Cerebellar cortex (tissue), 1 donor: Measurements from ENCODE around the gene KCNMA1.
A peak's percentile ranks its signal among the peaks of the same experiment; 100 is the strongest.

Experiments
- DNase-seq: peaks from one replicate; pipeline ENCODE4 v3.0.0-alpha.2; 2015; ENCODE audit warnings: low spot score

Gene KCNMA1

GRCh38 chr10:77180794-77181193 lies 456.8 kb downstream of the KCNMA1 start:
- no peak for DNase-seq

- no peak for DNase-seq
Measured at GRCh38 chr10:77180104-77180503, 457.5 kb downstream of the KCNMA1 start.

- no peak for DNase-seq
Measured at GRCh38 chr10:77179015-77179695, 458.5 kb downstream of the KCNMA1 start.

GRCh38 chr10:77177589-77177988 lies 460.0 kb downstream of the KCNMA1 start:
- DNase-seq, result no peak

- DNase-seq, result no peak
Measured at GRCh38 chr10:77177161-77177560, 460.4 kb downstream of the KCNMA1 start.

- no peak for DNase-seq
Measured at GRCh38 chr10:77176232-77176631, 461.4 kb downstream of the KCNMA1 start.

- DNase-seq, result no peak
Measured at GRCh38 chr10:77175631-77176222, 461.9 kb downstream of the KCNMA1 start.

- peak; percentile 74 for DNase-seq
Measured at GRCh38 chr10:77173615-77174461, 463.8 kb downstream of the KCNMA1 start.

GRCh38 chr10:77172086-77172485 lies 465.5 kb downstream of the KCNMA1 start:
- no peak for DNase-seq

- no peak for DNase-seq
Measured at GRCh38 chr10:77168861-77169260, 468.7 kb downstream of the KCNMA1 start.

- DNase-seq, result no peak
Measured at GRCh38 chr10:77168161-77168560, 469.4 kb downstream of the KCNMA1 start.

- DNase-seq, result peak; percentile 64
Measured at GRCh38 chr10:77165445-77166208, 472.0 kb downstream of the KCNMA1 start.

- no peak for DNase-seq
Measured at GRCh38 chr10:77164616-77165311, 472.8 kb downstream of the KCNMA1 start.

GRCh38 chr10:77163670-77164348 lies 473.8 kb downstream of the KCNMA1 start:
- DNase-seq, result no peak

- DNase-seq, result no peak
Measured at GRCh38 chr10:77162697-77163096, 474.9 kb downstream of the KCNMA1 start.

- DNase-seq, result no peak
Measured at GRCh38 chr10:77160679-77161078, 476.9 kb downstream of the KCNMA1 start.

GRCh38 chr10:77159538-77160110 lies 478.0 kb downstream of the KCNMA1 start:
- DNase-seq, result no peak

GRCh38 chr10:77158666-77159065 lies 478.9 kb downstream of the KCNMA1 start:
- no peak for DNase-seq

- no peak for DNase-seq
Measured at GRCh38 chr10:77157248-77158019, 480.2 kb downstream of the KCNMA1 start.

- DNase-seq, result no peak
Measured at GRCh38 chr10:77156406-77156879, 481.2 kb downstream of the KCNMA1 start.
